ENCODE data around the gene AKAP11.
"Not testable (repeated sequence)": the region's sequence is repeated elsewhere in the genome, so short reads cannot be mapped to it uniquely, and the experiment has no call there.

Gene AKAP11

GRCh38 chr13:42272115-42272803 is at the start of gene AKAP11:
TSS of gene AKAP11 (plus strand) at chr13:42272152. CDS start at chr13:42286349, 14,197 bp downstream.
- peak; percentile 11 to 34 for DNase-seq (ENCODE audit: low read depth in 2 of 2)

- no peak for DNase-seq (ENCODE audit: low read depth in 2 of 2)
Observed at GRCh38 chr13:42223681-42224080, 48.3 kb upstream of the AKAP11 start.

- no peak for DNase-seq (ENCODE audit: low read depth in 2 of 2)
Observed at GRCh38 chr13:42225051-42225450, 46.9 kb upstream of the AKAP11 start.

- not testable (repeated sequence) for DNase-seq (ENCODE audit: low read depth in 2 of 2)
Observed at GRCh38 chr13:42226759-42227158, 45.2 kb upstream of the AKAP11 start.

GRCh38 chr13:42228527-42228926 is 43.4 kb upstream of the AKAP11 start:
- DNase-seq (ENCODE audit: low read depth in 2 of 2), result no peak

GRCh38 chr13:42229287-42229686 is 42.7 kb upstream of the AKAP11 start:
- DNase-seq (ENCODE audit: low read depth in 2 of 2), result no peak

- no peak for DNase-seq (ENCODE audit: low read depth in 2 of 2)
Observed at GRCh38 chr13:42232671-42233070, 39.3 kb upstream of the AKAP11 start.

- DNase-seq (ENCODE audit: low read depth in 2 of 2), result no peak
Observed at GRCh38 chr13:42233726-42234125, 38.2 kb upstream of the AKAP11 start.

- no peak for DNase-seq (ENCODE audit: low read depth in 2 of 2)
Observed at GRCh38 chr13:42239161-42239560, 32.8 kb upstream of the AKAP11 start.

GRCh38 chr13:42239644-42240043 is 32.3 kb upstream of the AKAP11 start:
- no peak for DNase-seq (ENCODE audit: low read depth in 2 of 2)

GRCh38 chr13:42246541-42246940 is 25.4 kb upstream of the AKAP11 start:
- DNase-seq (ENCODE audit: low read depth in 2 of 2), result no peak

- DNase-seq (ENCODE audit: low read depth in 2 of 2), result no peak
Observed at GRCh38 chr13:42247883-42248282, 24.1 kb upstream of the AKAP11 start.

- no peak for DNase-seq (ENCODE audit: low read depth in 2 of 2)
Observed at GRCh38 chr13:42255886-42256285, 16.1 kb upstream of the AKAP11 start.

GRCh38 chr13:42258747-42259146 is 13.2 kb upstream of the AKAP11 start:
- DNase-seq (ENCODE audit: low read depth in 2 of 2), result no peak

- no peak for DNase-seq (ENCODE audit: low read depth in 2 of 2)
Observed at GRCh38 chr13:42259515-42259914, 12.4 kb upstream of the AKAP11 start.

- no peak for DNase-seq (ENCODE audit: low read depth in 2 of 2)
Observed at GRCh38 chr13:42260903-42261654, 10.9 kb upstream of the AKAP11 start.

GRCh38 chr13:42266473-42266872 is 5.5 kb upstream of the AKAP11 start:
- DNase-seq (ENCODE audit: low read depth in 2 of 2), result no peak

GRCh38 chr13:42270160-42270856 is 1.6 kb upstream of the AKAP11 start:
- no peak for DNase-seq (ENCODE audit: low read depth in 2 of 2)

GRCh38 chr13:42270857-42271215 is 1.1 kb upstream of the AKAP11 start:
- no peak for DNase-seq (ENCODE audit: low read depth in 2 of 2)

- DNase-seq (ENCODE audit: low read depth in 2 of 2), result peak; percentile 88 to 89
Observed at GRCh38 chr13:42271337-42272114, 426 bp upstream of the AKAP11 start.

GRCh38 chr13:42272804-42273175 is 838 bp downstream of the AKAP11 start:
- DNase-seq (ENCODE audit: low read depth in 2 of 2), result no peak
